ENCODE data around the gene VMAC.

Gene VMAC

DNA sequence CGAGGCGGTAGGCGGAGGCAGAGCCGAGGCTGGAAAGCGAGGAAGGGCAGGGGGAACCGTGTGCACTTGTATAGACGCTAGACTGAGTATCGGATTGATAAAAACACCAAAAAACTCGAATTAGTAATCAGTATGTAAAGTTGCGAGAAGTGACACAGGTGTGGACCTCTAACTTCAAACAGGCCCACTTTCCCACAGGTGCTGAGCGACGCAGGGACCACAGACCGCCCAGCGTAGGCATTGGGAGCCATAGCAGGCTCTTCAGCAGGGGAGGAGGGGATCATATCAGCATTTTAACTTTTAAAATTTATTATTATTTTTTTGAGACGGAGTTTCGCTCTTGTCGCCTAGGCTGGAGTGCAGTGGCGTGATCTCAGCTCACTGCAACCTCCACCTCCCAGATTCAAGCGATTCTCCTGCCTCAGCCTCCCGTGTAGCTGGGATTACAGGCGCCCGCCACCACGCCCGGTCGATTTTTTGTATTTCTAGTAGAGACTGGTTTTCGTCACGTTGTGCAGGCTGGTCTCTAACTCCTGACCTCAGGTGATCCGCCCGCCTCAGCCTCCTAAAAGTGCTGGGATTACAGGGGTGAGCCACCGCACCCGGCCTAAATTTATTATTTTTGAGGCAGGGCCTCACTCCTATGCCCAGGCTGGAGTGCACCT is 574 bp downstream of the VMAC start:
- DNase-seq = no peak

- DNase-seq = peak; percentile 35
Observed at GRCh38 chr19:5907241-5907640, 2.6 kb downstream of the VMAC start.

DNA sequence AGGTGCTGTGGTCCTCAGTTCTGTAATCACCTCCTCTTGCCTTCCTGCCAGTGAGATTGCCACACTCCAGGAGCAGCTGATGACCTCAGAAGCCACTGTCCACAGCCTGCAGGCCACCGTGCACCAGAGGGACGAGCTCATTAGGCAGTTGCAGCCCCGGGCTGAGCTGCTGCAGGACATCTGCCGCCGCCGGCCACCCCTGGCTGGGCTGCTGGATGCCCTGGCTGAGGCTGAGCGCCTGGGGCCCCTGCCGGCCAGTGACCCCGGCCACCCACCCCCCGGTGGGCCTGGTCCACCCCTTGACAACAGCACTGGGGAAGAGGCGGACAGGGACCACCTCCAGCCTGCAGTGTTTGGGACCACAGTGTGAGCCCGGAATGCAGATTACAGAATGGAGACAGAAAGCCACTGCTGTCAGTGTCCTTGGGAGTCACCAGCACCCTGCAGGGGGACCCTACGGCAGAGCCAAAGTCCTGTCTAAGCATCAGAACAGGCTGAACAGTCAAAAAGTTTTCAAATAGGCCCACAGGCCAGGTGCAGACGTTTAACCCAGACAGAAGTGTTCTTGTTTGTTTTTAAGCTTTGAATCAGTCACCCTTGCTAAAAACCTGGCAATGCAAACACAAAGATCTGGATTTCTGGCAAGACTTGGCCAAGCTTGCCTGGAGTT is 4.2 kb downstream of the VMAC start:
- no peak for DNase-seq

DNA sequence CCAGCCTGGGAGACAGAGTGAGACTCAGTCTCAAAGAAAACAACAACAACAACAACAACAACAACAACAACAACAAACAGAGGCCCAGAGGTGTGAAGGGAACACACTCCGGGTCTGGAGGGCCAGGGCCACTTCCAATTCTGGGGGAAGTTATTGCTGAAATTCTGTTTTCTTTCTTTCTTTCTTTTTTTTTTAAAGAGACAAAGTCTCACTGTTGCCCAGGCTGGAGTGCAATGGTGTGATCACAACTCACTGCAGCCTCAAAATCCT is 5.9 kb downstream of the VMAC start:
- no peak for DNase-seq

GRCh38 chr19:5911366-5911765 is 6.7 kb downstream of the VMAC start:
- no peak for DNase-seq

DNA sequence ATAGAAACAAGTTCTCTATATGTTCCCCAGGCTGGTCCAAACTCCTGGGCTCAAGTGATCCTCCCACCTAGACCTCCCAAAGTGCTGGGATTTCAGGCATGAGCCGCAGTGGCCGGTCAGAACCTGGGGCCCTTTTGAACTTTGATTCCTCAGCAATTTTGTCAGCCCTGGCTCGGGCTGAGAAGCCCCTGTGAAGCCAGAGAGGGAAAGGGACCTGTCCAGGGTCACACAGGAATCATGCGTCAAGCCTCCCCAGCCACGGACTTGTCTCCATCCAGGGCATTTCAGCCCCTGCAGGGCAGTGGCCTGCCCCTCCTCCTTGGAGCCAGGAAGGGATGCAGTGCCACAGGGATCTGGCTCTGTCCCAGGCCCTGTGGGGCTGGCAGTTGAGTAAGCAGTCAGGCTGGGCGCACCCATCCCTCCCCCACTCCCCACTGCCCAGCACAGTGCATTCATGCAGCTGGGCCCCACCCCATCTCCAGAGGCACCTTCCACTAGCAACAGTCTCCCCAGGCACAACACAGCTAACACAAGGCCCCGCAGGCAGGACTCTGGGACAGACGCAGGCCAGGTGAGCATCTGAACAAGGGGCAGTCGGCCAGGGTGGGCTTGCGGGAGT is 9.2 kb downstream of the VMAC start, which contains the start of gene CAPS:
CAPS (plus strand) TSS at position 516 of the 619 bp plus-strand sequence. CDS start 153 bp downstream, outside the sequence.
- DNase-seq = no peak

- no peak for DNase-seq
Observed at GRCh38 chr19:5914358-5914774, 9.7 kb downstream of the VMAC start.

DNA sequence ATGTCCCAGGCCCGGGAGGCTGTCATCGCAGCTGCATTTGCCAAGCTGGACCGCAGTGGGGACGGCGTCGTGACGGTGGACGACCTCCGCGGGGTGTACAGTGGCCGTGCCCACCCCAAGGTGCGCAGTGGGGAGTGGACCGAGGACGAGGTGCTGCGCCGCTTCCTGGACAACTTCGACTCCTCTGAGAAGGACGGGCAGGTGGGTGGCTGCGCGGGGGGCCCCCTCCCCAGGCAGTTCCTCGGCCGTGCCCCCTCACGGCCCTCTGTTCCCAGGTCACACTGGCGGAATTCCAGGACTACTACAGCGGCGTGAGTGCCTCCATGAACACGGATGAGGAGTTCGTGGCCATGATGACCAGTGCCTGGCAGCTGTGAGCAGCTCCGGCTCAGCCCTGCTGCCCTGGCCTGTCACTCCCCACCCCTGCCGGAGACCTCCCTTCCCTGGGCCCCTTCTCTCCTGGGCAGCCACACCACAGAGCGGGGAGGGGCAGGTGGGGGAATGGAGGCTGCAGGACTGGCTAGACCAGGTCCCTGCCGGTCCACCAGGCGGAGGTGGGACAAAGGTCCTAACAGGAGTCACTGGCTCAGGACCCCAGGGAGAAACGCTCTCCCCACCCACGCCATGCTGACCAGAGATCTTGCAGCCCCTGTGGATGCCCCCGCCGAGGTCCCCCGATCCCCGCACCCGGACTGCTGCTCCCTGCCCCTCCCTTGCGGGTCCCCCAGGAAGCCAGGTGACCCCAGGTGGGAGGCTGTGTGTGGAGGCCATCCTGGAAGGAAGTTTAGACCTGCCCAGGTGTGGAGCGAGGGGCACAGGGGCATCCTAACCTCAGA is 10.5 kb downstream of the VMAC start:
- no peak for DNase-seq

GRCh38 chr19:5915782-5916165 is 11.1 kb downstream of the VMAC start:
- no peak for DNase-seq

- DNase-seq = no peak
Observed at GRCh38 chr19:5916181-5916708, 11.6 kb downstream of the VMAC start.

GRCh38 chr19:5917431-5918107 is 12.9 kb downstream of the VMAC start:
- no peak for DNase-seq

GRCh38 chr19:5918463-5919079 is 13.9 kb downstream of the VMAC start:
- no peak for DNase-seq

- DNase-seq = no peak
Observed at GRCh38 chr19:5921516-5922160, 17.0 kb downstream of the VMAC start.

DNA sequence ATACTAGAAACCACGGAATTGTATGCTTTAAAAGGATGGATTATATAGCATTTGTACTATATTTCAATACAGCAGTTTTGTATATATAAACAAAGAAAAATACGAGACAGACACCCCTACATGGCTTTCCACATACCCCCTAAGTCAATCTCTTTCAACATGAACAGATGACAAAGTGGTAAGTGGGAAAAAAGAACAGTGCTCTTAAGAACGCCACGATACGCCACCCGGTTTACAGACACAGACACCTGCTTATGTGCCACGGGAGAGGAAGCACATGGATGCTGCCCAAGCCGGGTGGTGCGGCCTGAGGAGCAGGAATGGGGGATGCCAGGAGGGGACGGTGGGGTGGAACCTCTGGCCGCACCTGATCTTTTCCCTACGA is 17.5 kb downstream of the VMAC start:
- DNase-seq = no peak

GRCh38 chr19:5923356-5923755 is 18.7 kb downstream of the VMAC start:
- no peak for DNase-seq

DNA sequence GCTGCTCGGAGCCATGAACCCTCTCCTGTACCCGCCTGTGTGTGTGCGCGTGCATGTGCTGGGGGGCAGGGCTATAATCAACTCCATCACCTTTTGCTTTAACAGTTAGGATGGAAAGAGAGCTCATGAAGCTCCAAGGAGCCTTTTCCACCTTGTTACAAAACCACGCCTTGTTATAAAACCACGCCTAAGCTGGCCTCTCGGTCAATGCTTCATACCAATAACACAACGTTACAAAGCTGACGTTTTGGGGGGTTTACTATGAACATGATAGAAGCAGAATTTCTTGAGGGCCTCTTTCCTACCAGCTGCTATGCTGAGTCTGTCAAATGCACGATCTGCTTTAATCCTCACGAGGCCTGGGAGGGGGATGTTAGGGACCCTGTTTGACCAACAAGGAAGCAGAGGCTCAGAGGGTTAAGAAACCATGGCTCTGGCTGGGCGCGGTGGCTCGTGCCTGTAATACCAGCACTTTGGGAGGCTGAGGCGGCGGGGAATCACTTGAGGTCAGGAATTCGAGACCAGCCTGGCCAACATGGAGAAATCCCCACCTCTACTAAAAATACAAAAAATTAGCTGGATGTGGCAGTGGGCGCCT is 21.3 kb downstream of the VMAC start:
- no peak for DNase-seq

DNA sequence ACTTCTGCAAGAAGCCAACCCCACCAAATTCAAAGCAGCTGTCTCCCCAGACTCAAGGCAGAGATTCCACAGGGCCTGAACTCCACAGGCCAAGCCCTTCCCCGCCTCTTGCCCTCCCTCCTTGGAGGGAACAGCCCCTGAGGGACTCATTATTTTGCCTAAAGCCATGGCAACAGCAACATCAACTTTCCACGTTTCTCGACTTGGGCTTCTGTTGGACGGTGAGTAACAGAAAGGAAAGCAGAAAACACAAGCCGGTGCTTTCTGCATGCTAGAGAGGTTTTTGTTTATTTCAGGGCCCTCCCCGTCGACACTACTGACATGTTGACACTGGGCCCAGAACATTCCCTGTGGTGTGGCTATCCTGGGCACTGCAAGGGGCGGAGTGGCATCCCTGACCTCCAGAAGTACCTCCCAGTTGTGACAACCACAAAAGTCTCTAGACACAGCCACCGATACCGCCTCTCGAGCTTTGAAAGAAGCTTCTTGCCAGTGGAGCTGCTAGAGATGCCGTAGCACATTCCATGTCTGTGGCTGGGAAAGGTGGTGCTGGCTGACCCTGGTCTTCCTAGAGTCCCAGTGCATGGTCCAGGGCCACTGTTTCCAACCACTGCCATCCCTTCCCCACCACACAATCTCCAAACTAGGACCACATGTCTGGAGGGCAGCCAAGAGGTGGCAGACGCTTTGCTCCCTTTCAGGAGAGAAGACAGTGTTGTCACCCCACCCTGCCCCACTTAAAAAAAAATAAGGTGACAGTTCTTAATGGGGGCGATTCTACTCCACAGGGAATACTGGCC is 22.2 kb downstream of the VMAC start:
- no peak for DNase-seq

DNA sequence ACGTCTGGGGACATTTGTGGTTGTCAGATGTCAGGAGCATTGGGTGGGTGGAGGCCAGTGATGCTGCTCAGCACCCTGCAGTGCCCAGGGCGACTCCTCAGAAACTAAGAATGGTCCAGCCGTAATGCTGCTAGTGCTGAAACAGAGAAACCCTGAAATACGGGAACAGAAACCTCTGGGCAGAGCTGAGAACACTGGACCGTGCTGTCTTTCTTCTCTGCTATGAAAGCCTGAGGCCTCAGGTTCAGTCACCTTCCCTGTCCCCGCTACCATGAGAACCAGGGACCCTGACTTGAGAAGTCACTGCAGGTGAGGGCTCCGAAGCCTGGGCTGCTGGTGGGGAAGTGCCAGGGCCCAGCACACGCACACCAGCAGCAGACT is 22.8 kb downstream of the VMAC start:
- DNase-seq = no peak

DNA sequence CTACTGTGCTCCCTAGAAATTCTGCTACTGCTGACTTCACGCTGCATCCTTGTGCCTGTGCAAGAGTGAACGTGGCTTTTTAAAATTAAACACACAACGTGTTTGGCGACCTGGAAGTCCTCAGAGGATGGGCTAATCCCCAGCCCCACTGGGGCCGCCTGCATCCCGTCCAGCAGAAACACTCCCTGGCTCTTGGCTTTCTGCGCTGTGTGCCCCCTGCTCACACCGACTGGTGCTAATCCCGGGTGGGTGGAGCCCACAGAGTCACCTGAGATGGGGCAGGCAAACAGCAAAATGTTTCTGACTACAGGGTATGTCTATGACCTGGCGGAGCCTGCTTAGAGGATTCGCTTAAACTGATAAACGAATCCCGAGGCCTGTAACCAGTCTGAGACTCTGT is 24.5 kb downstream of the VMAC start:
- no peak for DNase-seq

DNA sequence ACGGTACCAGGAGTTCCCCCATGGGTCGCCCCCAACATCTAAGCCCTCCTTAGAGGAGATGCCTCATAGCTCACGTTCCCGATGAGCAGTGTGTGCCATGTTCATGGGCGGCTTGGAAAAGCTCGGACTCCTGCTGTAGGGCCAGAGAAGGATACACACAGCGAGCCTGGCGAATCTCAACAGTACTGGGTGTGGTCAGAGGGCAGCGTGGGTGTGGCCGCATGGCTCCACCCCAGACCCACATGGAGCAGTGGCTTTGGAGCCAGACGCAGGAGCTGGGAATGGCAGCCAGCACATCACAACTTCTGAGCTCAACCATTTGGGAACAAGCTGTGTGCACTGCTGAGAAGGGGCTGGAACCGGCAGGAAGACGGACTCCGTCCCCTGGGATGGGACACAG is 25.0 kb downstream of the VMAC start:
- no peak for DNase-seq

GRCh38 chr19:5931251-5931650 is 26.6 kb downstream of the VMAC start:
- DNase-seq = no peak
